Aorta (tissue), 5 donors: ENCODE results near the gene NXF1. TPM values are rescaled to one million over a fixed set of nuclear protein-coding genes. Genes with fewer than 3 reads are reported as not detected.
A peak's percentile ranks its signal among the peaks of the same experiment; 100 is the strongest.
"Not testable (repeated sequence)": the region's sequence is repeated elsewhere in the genome, so short reads cannot be mapped to it uniquely, and the experiment has no call there.

Experiments used
- ATAC-seq: fragments of 200-7000 bp; cut with Tn5 transposase; one replicate; pipeline ENCODE4 v1.9.1; 2022; ENCODE audit warnings: moderate library complexity; ENCODE audit not compliant: low FRiP score
- DNase-seq, 2 donors: peaks; one replicate each; pipeline ENCODE4 v3.0.0-alpha.2; 2020
- H3K27ac ChIP-seq, 2 donors: one replicate each; pipeline ENCODE4 v1.5.1; 2013; ENCODE audit warnings: low read length in 2 of 2, mild to moderate bottlenecking in 2 of 2, moderate library complexity in 2 of 2, control low read depth in 1 of 2, inconsistent platforms in 1 of 2, low read depth in 1 of 2
- H3K27me3 ChIP-seq, 2 donors: one replicate each; pipeline ENCODE4 v1.6.1; 2013; ENCODE audit warnings: control low read depth in 1 of 2, low read length in 1 of 2, mild to moderate bottlenecking in 1 of 2, moderate library complexity in 1 of 2; ENCODE audit not compliant: insufficient read depth in 2 of 2, control insufficient read depth in 1 of 2
- H3K36me3 ChIP-seq, 2 donors: one replicate each; pipeline ENCODE4 v1.6.1; 2013; ENCODE audit warnings: control low read depth in 1 of 2, low read length in 1 of 2, mild to moderate bottlenecking in 1 of 2; ENCODE audit not compliant: insufficient read depth in 2 of 2, control insufficient read depth in 1 of 2
- H3K4me1 ChIP-seq, 2 donors: one replicate each; pipeline ENCODE4 v1.6.1; 2013; ENCODE audit warnings: low read length in 2 of 2, control low read depth in 1 of 2, mild to moderate bottlenecking in 1 of 2, moderate library complexity in 1 of 2; ENCODE audit not compliant: insufficient read depth in 2 of 2, control insufficient read depth in 1 of 2
- H3K4me3 ChIP-seq, 2 donors: one replicate each; pipeline ENCODE4 v1.5.1; 2013; ENCODE audit warnings: low read length in 2 of 2, control low read depth in 1 of 2, mild to moderate bottlenecking in 1 of 2
- H3K9me3 ChIP-seq: one replicate; pipeline ENCODE4 v1.6.1; 2013; ENCODE audit warnings: mild to moderate bottlenecking, low read length; ENCODE audit not compliant: control insufficient read depth
- WGBS, 2 donors: extraction: QIAGEN DNeasy Blood & Tissue Kit; methylation state at CpG; one replicate each; pipeline ENCODE4 v1.1.7; 2013; 5-methylcytosine and 5-hydroxymethylcytosine counted together
- intact Hi-C, 2 donors: fragments of 100-400 bp; cut with DNase I; formaldehyde crosslinking; loops; one replicate each; pipeline versions ENCODE4 v1.14.2 to v1.15.0; 2022
- polyA plus RNA-seq, 2 donors: library from polyadenylated mRNA; stranded (reverse); fragments of 200-250 nt; gene quantifications; one replicate each; pipeline ENCODE4 v1.2.3, GENCODE V29; 2013
- total RNA-seq, 2 donors: library from RNA; stranded (reverse); fragmentation: NEBNext Ultra II Directional; extraction: Animal tissue kit (Norgen Biotek cat#: 25700); gene quantifications; one replicate each; pipeline ENCODE4 v1.2.1, GENCODE V29; 2021
- donor health status: healthy with polysubstance abuse.
- donor health status: Bipolar disorder and iron deficiency.
- donor health status: DM: no; HTN: no; CAD: no.
- donor health status: DM: no; HTN: no; CAD: no.
- donor health status: DM: yes; HTN: yes; CAD: no.

The NXF1 gene
- total and polyA plus RNA-seq, 4 donors = 26.8 to 455 (median 91.1) TPM

- WGBS, 2 donors = 73 to 80% methylated on average over 10 of the region's 10 CpGs
- DNase-seq (peak in 1 of 2 donors; percentile 24), ATAC-seq (no peak)
- no peak overlapping the region for H3K4me3 ChIP-seq
- no peaks in the 10 kb centered on the region for H3K36me3 ChIP-seq
- no peaks in the 10 kb centered on the region for H3K27me3 ChIP-seq
- intact Hi-C loops = no loop called here
- no peak overlapping the region for H3K27ac ChIP-seq
- no peaks in the 10 kb centered on the region for H3K9me3 ChIP-seq
- no peaks in the 10 kb centered on the region for H3K4me1 ChIP-seq
Observed at GRCh38 chr11:62755086-62755615, 50.1 kb downstream of the NXF1 start.

GRCh38 chr11:62753736-62754603 is 51.3 kb downstream of the NXF1 start, which contains the start of gene ZBTB3:
Gene ZBTB3, minus strand, starts transcription at chr11:62754160. Its CDS starts 496 bp downstream, at chr11:62753664.
- WGBS, 2 donors = 1% methylated on average over 47 of the region's 47 CpGs
- no peaks in the 10 kb centered on the region for H3K4me1 ChIP-seq
- H3K27ac ChIP-seq = peak within 1 kb of the TSS in 1 of 2 donors; percentile 74
- intact Hi-C loops = no loop called here
- ATAC-seq = peak; percentile 99
- no peaks in the 10 kb centered on the region for H3K9me3 ChIP-seq
- no peaks in the 10 kb centered on the region for H3K36me3 ChIP-seq
- no peaks in the 10 kb centered on the region for H3K27me3 ChIP-seq
- peak; percentile 98 to 99 for DNase-seq
- peak within 1 kb of the TSS in 1 of 2 donors; percentile 23 for H3K4me3 ChIP-seq

GRCh38 chr11:62752994-62753735 is 52.1 kb downstream of the NXF1 start:
- no peaks in the 10 kb centered on the region for H3K4me1 ChIP-seq
- no peaks in the 10 kb centered on the region for H3K27me3 ChIP-seq
- no peaks in the 10 kb centered on the region for H3K9me3 ChIP-seq
- ATAC-seq (no peak), DNase-seq (peak in 1 of 2 donors; percentile 72)
- H3K36me3 ChIP-seq = no peaks in the 10 kb centered on the region
- WGBS, 2 donors = 88% methylated on average over 15 of the region's 15 CpGs
- intact Hi-C loops = no loop called here
- H3K27ac ChIP-seq = peak overlapping the region in 1 of 2 donors; percentile 13
- H3K4me3 ChIP-seq = peak overlapping the region in 1 of 2 donors; percentile 23

- intact Hi-C loops = no loop called here
Observed at GRCh38 chr11:62752177-62752785, 53.0 kb downstream of the NXF1 start.

GRCh38 chr11:62749931-62750330 is 55.3 kb downstream of the NXF1 start:
- WGBS, 2 donors = 92 to 94% methylated on average over 5 of the region's 5 CpGs
- peak in 1 of 2 donors; percentile 23 for DNase-seq
- H3K27me3 ChIP-seq, intact Hi-C loops, ATAC-seq, H3K4me3 ChIP-seq, H3K4me1 ChIP-seq, H3K27ac ChIP-seq, H3K36me3 ChIP-seq, H3K9me3 ChIP-seq: not testable (repeated sequence)

More at GRCh38 chr11:62752177-62752785, 53.0 kb downstream of the NXF1 start:
- H3K9me3 ChIP-seq = no peaks in the 10 kb centered on the region
- DNase-seq (peak in 1 of 2 donors; percentile 62), ATAC-seq (no peak)
- no peak overlapping the region for H3K27ac ChIP-seq
- no peaks in the 10 kb centered on the region for H3K27me3 ChIP-seq
- 96 to 98% methylated on average over 14 of the region's 14 CpGs for WGBS, 2 donors
- no peaks in the 10 kb centered on the region for H3K4me1 ChIP-seq
- H3K36me3 ChIP-seq = no peaks in the 10 kb centered on the region
- no peak overlapping the region for H3K4me3 ChIP-seq

- Histone ChIP-seq H3K4me1 (no peaks in the 10 kb centered on the region), H3K4me3 (no peak overlapping the region), H3K27me3 (no peaks in the 10 kb centered on the region), H3K27ac (no peak overlapping the region), H3K36me3 (no peaks in the 10 kb centered on the region), H3K9me3 (no peaks in the 10 kb centered on the region)
- intact Hi-C loops = no loop called here
- 74 to 82% methylated on average over 9 of the region's 9 CpGs for WGBS, 2 donors
- peak in 1 of 2 donors; percentile 14 for DNase-seq
- no peak for ATAC-seq
Observed at GRCh38 chr11:62747475-62748160, 57.6 kb downstream of the NXF1 start.
